HG03159 (cell line): ENCODE measurements around the gene TXNL4A.
"Not testable (repeated sequence)": the region's sequence is repeated elsewhere in the genome, so short reads cannot be mapped to it uniquely, and the experiment has no call there.

Experiments
- ATAC-seq: cut with Tn5 transposase; IDR thresholded peaks from one replicate; pipeline ENCODE4 v1.9.1; 2021; ENCODE audit warnings: mild to moderate bottlenecking, moderate library complexity; ENCODE audit not compliant: unreplicated experiment

Gene TXNL4A

GRCh38 chr18:79965119-79965902 lies 23.1 kb downstream of the TXNL4A start:
- ATAC-seq = no peak

GRCh38 chr18:79964330-79965118 lies 23.8 kb downstream of the TXNL4A start, which contains the start of gene HSBP1L1:
HSBP1L1 (plus strand) TSS chr18:79964643; CDS start chr18:79964736, 93 bp downstream.
- ATAC-seq = peak; percentile 60

GRCh38 chr18:79963658-79964329 lies 24.6 kb downstream of the TXNL4A start:
- no peak for ATAC-seq

GRCh38 chr18:79962835-79963657 lies 25.3 kb downstream of the TXNL4A start:
- ATAC-seq = peak; percentile 57

- no peak for ATAC-seq
These were observed 26.1 kb downstream of the TXNL4A start for GRCh38 chr18:79962311-79962710.

GRCh38 chr18:79961527-79962291 lies 26.7 kb downstream of the TXNL4A start:
- no peak for ATAC-seq

- ATAC-seq = no peak
These were observed 27.3 kb downstream of the TXNL4A start for GRCh38 chr18:79960921-79961526.

GRCh38 chr18:79960161-79960801 lies 28.1 kb downstream of the TXNL4A start:
- ATAC-seq = not testable (repeated sequence)

- ATAC-seq = no peak
These were observed 29.4 kb downstream of the TXNL4A start for GRCh38 chr18:79958981-79959380.

- ATAC-seq = no peak
These were observed 32.1 kb downstream of the TXNL4A start for GRCh38 chr18:79956276-79956675.

GRCh38 chr18:79955302-79956075 lies 32.9 kb downstream of the TXNL4A start:
- no peak for ATAC-seq

- no peak for ATAC-seq
These were observed 33.6 kb downstream of the TXNL4A start for GRCh38 chr18:79954791-79955190.

GRCh38 chr18:79953971-79954651 lies 34.3 kb downstream of the TXNL4A start:
- no peak for ATAC-seq

- no peak for ATAC-seq
These were observed 35.3 kb downstream of the TXNL4A start for GRCh38 chr18:79952996-79953559.

- ATAC-seq = no peak
These were observed 35.8 kb downstream of the TXNL4A start for GRCh38 chr18:79952456-79952995.

GRCh38 chr18:79951545-79952455 lies 36.6 kb downstream of the TXNL4A start, which contains the start of gene SLC66A2:
SLC66A2 (minus strand) TSS chr18:79951653; CDS start chr18:79950926, 727 bp downstream.
- peak; percentile 81 for ATAC-seq
